ENCODE data around the gene LINS1. TPM values are rescaled to one million over a fixed set of nuclear protein-coding genes. Genes with fewer than 3 reads are reported as not detected.
"Not testable (repeated sequence)": the region's sequence is repeated elsewhere in the genome, so short reads cannot be mapped to it uniquely, and the experiment has no call there.

The LINS1 gene
- total and polyA plus RNA-seq, 12 donors = 4.7 to 12.2 (median 6.9) TPM

DNA sequence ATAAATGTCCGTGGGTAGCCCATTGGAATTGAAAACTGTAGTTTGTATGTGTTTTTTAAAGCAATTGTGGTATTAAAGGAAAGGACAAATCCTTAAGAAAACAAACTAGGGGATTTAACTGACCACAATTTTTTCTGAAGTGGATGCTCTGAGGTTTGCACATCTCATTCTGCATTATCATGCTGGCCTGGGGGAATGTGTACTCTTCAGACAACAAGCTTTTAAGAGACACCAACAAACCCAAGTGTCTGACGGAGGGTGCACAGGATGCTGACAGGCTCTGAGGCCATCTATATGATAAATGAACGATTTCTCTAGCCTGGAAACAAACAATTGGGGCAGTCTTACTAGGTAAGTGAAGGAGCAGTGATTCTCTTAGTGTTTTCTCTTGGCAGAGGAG, 9.1 kb downstream of the LINS1 start:
- Histone ChIP-seq H3K27me3 (no peaks in the 10 kb centered on the region), H3K36me3 (peaks cover 0 to 5% (median 0%) of the 10 kb centered on the region in 9 donors), H3K4me3 (no peak overlapping the region), H3K27ac (no peak overlapping the region), H3K4me1 (peaks cover 0 to 22% (median 13%) of the 10 kb centered on the region in 9 donors), H3K9me3 (peaks cover 0 to 31% (median 8%) of the 10 kb centered on the region in 11 donors)
- 91 to 93% methylated on average over 3 of the region's 3 CpGs for WGBS, 2 donors
- ATAC-seq (no peak), DNase-seq (no peak)
- TF ChIP-seq CTCF (IDR thresholded peaks at IDR 0.05) = no peak
- intact Hi-C loops (cut with DNase I) = no loop called here

- 68 to 97% methylated on average over 2 of the region's 2 CpGs for WGBS, 2 donors
- Histone ChIP-seq H3K4me1 (peaks cover 0 to 14% (median 12%) of the 10 kb centered on the region in 9 donors), H3K36me3 (peaks cover 0 to 5% (median 0%) of the 10 kb centered on the region in 9 donors), H3K27ac (no peak overlapping the region), H3K27me3 (no peaks in the 10 kb centered on the region), H3K9me3 (peaks cover 0 to 34% (median 8%) of the 10 kb centered on the region in 11 donors), H3K4me3 (no peak overlapping the region)
- no peak for ATAC-seq
- intact Hi-C loops (cut with DNase I) = no loop called here
- no peak for DNase-seq
- TF ChIP-seq CTCF (IDR thresholded peaks at IDR 0.05) = no peak
Measured at GRCh38 chr15:100591835-100592234, 10.1 kb downstream of the LINS1 start.

DNA sequence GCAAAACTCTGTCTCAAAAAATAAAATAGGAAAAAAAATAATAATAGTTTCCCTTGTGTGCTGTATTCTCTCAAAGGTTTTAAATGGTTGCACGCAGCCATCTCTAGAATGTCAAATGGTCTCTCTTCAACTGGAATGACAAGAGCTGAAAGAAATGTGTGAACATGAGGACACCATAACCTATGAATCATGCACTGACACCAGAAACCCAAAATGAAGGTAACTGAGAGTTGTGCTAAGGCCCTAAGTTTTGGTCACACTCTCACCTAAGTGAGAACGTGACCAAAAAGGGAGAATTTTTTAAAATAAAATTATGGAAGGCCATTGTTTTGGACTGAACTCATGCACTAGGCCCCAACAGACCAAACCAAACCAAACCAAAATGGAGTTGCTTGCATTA, 10.8 kb downstream of the LINS1 start:
- Histone ChIP-seq H3K9me3 (peaks cover 0 to 34% (median 8%) of the 10 kb centered on the region in 11 donors), H3K4me1 (peaks cover 0 to 11% (median 6%) of the 10 kb centered on the region in 9 donors)
- WGBS, 2 donors = 98 to 99% methylated on average over 2 of the region's 2 CpGs
- H3K27ac ChIP-seq; H3K36me3 ChIP-seq; DNase-seq; H3K27me3 ChIP-seq; intact Hi-C loops (cut with DNase I); H3K4me3 ChIP-seq; ATAC-seq: not testable (repeated sequence)

DNA sequence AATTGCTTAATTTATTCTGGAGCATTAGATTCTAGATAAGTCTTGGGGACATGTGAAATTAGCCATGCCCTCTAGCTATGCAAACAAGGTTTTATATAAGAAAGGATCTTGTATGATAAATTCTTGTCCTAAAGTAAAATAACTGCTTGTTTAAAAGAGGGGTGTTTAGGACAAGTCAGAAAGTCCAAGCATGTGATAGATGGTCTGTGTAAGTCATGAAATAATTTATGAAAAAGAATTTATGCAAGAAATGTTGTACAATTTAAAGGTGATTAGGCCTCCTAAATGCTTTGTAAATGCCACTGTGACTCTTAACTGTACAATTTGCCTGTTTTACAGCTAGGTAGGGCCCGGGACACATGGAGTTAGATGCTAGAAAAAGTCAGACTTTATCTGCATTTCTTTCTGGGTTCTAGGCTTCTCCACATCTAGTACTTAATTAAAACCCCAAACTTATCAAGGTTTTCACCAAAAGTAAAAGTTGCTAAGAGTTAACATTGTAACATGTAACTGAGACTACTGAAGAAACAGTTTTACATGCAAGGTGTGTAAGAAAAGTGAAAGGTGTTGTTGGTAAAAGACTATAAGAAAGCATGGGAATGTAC, 13.2 kb downstream of the LINS1 start:
- H3K36me3 ChIP-seq = peaks cover 0 to 5% (median 0%) of the 10 kb centered on the region in 9 donors
- no peak for TF ChIP-seq CTCF (IDR thresholded peaks at IDR 0.05)
- 46 to 96% methylated on average over 1 of the region's 1 CpG for WGBS, 2 donors
- H3K27ac ChIP-seq = no peak overlapping the region
- H3K4me3 ChIP-seq = no peak overlapping the region
- ATAC-seq = no peak
- intact Hi-C loops (cut with DNase I) = loop anchor here in 1 of 10 donors (10.0 kb wide), 1 partner anchor 654 kb away; no protein-coding TSS in a partner anchor
- no peaks in the 10 kb centered on the region for H3K27me3 ChIP-seq
- DNase-seq = no peak
- H3K4me1 ChIP-seq = peaks cover 0 to 6% (median 0%) of the 10 kb centered on the region in 9 donors
- H3K9me3 ChIP-seq = peaks cover 0 to 34% (median 8%) of the 10 kb centered on the region in 11 donors

DNA sequence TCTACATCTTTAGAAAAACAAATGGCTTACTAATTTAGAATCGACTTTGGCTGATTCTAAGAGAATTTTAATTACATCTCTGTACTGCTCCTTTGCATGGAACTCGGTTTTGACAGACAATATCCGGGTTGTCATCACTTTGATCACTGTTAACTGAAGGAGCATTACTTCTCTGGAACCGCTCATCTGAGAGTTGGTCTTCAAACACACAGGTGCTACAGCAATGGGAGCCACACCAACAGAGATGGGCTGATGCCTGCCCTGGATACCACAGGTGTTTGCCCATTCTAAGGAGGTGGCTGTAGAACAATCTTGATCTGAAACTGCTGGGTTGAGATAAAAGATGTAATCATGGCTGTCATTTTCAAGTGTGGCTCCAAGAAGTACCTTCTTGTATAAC, 21.6 kb downstream of the LINS1 start:
- TF ChIP-seq CTCF (IDR thresholded peaks at IDR 0.05) = no peak
- H3K4me3 ChIP-seq = no peak overlapping the region
- peaks cover 0 to 13% (median 0%) of the 10 kb centered on the region in 9 donors for H3K4me1 ChIP-seq
- 92 to 93% methylated on average over 4 of the region's 4 CpGs for WGBS, 2 donors
- H3K36me3 ChIP-seq = peaks cover 0 to 18% (median 0%) of the 10 kb centered on the region in 9 donors
- no peak for DNase-seq
- no peak for ATAC-seq
- intact Hi-C loops (cut with DNase I) = loop anchor here in 1 of 10 donors (10.0 kb wide), 1 partner anchor 646 kb away; no protein-coding TSS in a partner anchor
- H3K27me3 ChIP-seq = no peaks in the 10 kb centered on the region
- no peaks in the 10 kb centered on the region for H3K9me3 ChIP-seq
- no peak overlapping the region for H3K27ac ChIP-seq
